Measurements from ENCODE around the gene EML1. TPM values are rescaled to one million over a fixed set of nuclear protein-coding genes. Genes with fewer than 3 reads are reported as not detected.

The EML1 gene
- total RNA-seq, 1 donor from 2014 or later = 34.9 TPM

DNA sequence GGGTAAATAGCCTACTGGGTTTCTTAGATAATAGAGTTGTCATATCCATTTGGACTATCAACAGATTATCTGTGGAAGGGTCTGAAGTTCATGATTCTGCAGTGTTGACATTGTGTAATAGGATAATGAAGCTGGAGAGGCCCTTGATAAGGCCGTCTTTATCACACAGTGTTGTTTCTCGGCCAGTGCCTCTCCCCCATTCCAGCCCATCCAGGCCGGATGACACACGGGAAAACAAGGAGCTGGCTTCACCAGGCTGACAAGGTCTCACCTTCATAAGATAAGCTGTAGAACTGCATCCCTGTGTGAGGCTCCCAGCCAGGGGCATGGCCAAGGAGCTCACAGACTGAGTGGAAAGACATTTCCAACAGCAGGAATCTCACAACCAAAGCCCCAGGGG is 8.7 kb upstream of the EML1 start:
- H3K9me3 Mint-ChIP-seq (ENCODE audit: low read depth) = no peaks in the 10 kb centered on the region
- no peak overlapping the region for H3K4me3 Mint-ChIP-seq (ENCODE audit: low read depth)
- TF ChIP-seq, protein P1, sequence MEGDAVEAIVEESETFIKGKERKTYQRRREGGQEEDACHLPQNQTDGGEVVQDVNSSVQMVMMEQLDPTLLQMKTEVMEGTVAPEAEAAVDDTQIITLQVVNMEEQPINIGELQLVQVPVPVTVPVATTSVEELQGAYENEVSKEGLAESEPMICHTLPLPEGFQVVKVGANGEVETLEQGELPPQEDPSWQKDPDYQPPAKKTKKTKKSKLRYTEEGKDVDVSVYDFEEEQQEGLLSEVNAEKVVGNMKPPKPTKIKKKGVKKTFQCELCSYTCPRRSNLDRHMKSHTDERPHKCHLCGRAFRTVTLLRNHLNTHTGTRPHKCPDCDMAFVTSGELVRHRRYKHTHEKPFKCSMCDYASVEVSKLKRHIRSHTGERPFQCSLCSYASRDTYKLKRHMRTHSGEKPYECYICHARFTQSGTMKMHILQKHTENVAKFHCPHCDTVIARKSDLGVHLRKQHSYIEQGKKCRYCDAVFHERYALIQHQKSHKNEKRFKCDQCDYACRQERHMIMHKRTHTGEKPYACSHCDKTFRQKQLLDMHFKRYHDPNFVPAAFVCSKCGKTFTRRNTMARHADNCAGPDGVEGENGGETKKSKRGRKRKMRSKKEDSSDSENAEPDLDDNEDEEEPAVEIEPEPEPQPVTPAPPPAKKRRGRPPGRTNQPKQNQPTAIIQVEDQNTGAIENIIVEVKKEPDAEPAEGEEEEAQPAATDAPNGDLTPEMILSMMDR (IDR thresholded peaks at IDR 0.05; ENCODE audit: unreplicated experiment) = no peak
- H3K36me3 Mint-ChIP-seq (ENCODE audit: insufficient read depth) = no peaks in the 10 kb centered on the region
- DNase-seq (ENCODE audit: low spot score, unreplicated experiment) = no peak
- H3K27ac Mint-ChIP-seq = no peak overlapping the region
- peaks cover 59% of the 10 kb centered on the region for H3K27me3 Mint-ChIP-seq
- H3K4me1 Mint-ChIP-seq (ENCODE audit: low read depth) = peaks cover 5% of the 10 kb centered on the region

DNA sequence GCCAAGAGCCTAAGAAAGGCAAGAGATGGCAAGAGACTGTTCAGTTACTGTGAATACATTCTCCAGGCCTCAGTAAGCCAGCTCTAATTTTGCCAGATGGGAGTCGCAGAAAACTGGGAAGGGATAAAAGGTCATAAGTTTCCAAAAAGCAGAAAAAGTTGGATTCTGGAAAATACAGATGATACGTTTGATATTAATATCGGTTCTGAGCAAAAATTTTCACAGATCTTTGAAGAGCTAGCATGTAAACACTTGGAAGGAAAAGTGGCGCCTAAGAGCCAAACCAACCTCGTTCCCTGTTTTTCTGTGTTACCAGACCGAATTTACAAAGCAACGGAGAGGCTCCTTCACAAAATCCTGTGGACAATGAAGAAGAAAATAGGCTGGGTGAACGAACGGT is 7.8 kb upstream of the EML1 start:
- H3K9me3 Mint-ChIP-seq (ENCODE audit: low read depth) = no peaks in the 10 kb centered on the region
- no peak overlapping the region for H3K4me3 Mint-ChIP-seq (ENCODE audit: low read depth)
- H3K27ac Mint-ChIP-seq = no peak overlapping the region
- TF ChIP-seq, protein P1 (IDR thresholded peaks at IDR 0.05; ENCODE audit: unreplicated experiment) = no peak
- DNase-seq (ENCODE audit: low spot score, unreplicated experiment) = no peak
- H3K4me1 Mint-ChIP-seq (ENCODE audit: low read depth) = peaks cover 7% of the 10 kb centered on the region
- H3K36me3 Mint-ChIP-seq (ENCODE audit: insufficient read depth) = no peaks in the 10 kb centered on the region
- H3K27me3 Mint-ChIP-seq = peaks cover 60% of the 10 kb centered on the region

DNA sequence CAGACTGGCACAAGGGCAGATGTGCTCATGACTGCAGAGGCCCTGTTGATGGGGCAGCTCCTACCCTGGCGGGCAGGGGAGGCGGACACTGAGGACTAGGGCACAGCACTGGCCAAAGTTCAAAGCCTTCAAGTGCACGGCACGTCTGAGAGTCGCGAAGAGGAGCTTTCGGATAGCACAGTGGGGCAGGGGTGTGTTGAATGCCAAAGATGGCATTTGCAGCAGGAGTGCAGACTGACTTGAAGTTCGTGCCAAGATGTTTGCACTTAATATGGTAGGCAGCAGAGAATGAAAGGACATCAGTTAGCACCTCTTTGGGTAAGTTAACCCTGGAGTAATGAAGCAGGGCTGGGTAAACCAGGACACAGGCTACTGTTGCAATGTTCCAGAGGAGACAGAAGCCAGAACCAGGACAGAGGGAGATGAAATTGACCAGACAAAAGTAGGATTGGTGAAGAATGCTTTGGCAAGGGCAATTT is 6.7 kb upstream of the EML1 start:
- TF ChIP-seq, protein P1 (IDR thresholded peaks at IDR 0.05; ENCODE audit: unreplicated experiment) = no peak
- H3K27ac Mint-ChIP-seq = no peak overlapping the region
- no peaks in the 10 kb centered on the region for H3K9me3 Mint-ChIP-seq (ENCODE audit: low read depth)
- no peak for DNase-seq (ENCODE audit: low spot score, unreplicated experiment)
- no peaks in the 10 kb centered on the region for H3K36me3 Mint-ChIP-seq (ENCODE audit: insufficient read depth)
- H3K4me1 Mint-ChIP-seq (ENCODE audit: low read depth) = peaks cover 7% of the 10 kb centered on the region
- no peak overlapping the region for H3K4me3 Mint-ChIP-seq (ENCODE audit: low read depth)
- peaks cover 56% of the 10 kb centered on the region for H3K27me3 Mint-ChIP-seq

DNA sequence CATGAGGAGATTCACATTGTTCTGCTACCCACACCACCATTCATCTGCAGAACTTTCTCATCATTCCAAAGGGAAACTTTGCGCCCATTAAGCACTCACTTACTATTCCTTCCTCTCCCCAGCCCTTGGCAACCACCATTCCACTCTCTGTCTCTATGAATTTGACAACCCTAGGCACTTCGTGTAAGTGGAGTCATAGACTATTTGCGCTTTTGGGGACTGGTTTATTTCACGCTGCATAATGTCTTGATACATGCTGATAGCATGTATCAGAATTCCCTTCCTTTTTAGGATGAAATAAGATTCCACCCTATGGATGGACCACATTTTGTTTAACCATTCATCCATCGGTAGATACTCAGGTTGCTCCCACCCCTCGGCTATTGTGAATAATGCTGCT is 4.5 kb upstream of the EML1 start:
- no peaks in the 10 kb centered on the region for H3K36me3 Mint-ChIP-seq (ENCODE audit: insufficient read depth)
- peaks cover 10% of the 10 kb centered on the region for H3K4me1 Mint-ChIP-seq (ENCODE audit: low read depth)
- H3K27me3 Mint-ChIP-seq = peaks cover 56% of the 10 kb centered on the region
- no peak for DNase-seq (ENCODE audit: low spot score, unreplicated experiment)
- TF ChIP-seq, protein P1 (IDR thresholded peaks at IDR 0.05; ENCODE audit: unreplicated experiment) = no peak
- H3K4me3 Mint-ChIP-seq (ENCODE audit: low read depth) = no peak overlapping the region
- H3K9me3 Mint-ChIP-seq (ENCODE audit: low read depth) = no peaks in the 10 kb centered on the region
- H3K27ac Mint-ChIP-seq = no peak overlapping the region

DNA sequence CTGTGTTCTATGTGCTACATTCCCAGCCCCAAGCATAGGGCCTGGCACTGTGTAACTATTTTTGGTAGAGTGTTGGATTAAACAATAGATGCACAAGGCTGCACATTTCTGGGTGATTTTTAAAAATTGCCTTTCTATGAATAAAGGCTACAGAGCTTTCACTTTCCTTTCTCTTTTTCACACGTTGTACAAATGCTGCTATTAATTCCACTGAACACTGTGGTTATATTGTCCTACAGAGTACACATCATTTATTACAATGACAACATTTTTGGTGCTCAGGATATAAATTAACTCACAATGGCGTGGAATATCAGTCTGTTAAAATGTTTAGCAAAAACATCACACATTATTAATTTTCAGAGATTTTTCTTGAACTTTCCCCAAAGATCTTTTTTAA is 3.6 kb upstream of the EML1 start:
- Mint-ChIP-seq H3K27me3 (peaks cover 55% of the 10 kb centered on the region), H3K36me3 (ENCODE audit: insufficient read depth) (no peaks in the 10 kb centered on the region), H3K27ac (no peak overlapping the region), H3K9me3 (ENCODE audit: low read depth) (no peaks in the 10 kb centered on the region), H3K4me1 (ENCODE audit: low read depth) (peaks cover 13% of the 10 kb centered on the region), H3K4me3 (ENCODE audit: low read depth) (no peak overlapping the region)
- TF ChIP-seq, protein P1 (IDR thresholded peaks at IDR 0.05; ENCODE audit: unreplicated experiment) = no peak
- no peak for DNase-seq (ENCODE audit: low spot score, unreplicated experiment)

All from progenitor cell of endocrine pancreas (in vitro differentiated cells).